Measurements from ENCODE around the gene GRM7.

- no peak for TF ChIP-seq CTCF (IDR thresholded peaks at IDR 0.05)
- no peak for TF ChIP-seq POLR2A (IDR thresholded peaks at IDR 0.05)
Observed at GRCh38 chr3:6854184-6854583, 6.7 kb upstream of the GRM7 start.
